GM18867 (cell line): ENCODE data around the gene EPS8L2.

Experiments
- ATAC-seq: cut with Tn5 transposase; IDR thresholded peaks from one replicate; pipeline ENCODE4 v1.9.1; 2021; ENCODE audit warnings: mild to moderate bottlenecking, moderate library complexity; ENCODE audit not compliant: unreplicated experiment

EPS8L2 gene

DNA sequence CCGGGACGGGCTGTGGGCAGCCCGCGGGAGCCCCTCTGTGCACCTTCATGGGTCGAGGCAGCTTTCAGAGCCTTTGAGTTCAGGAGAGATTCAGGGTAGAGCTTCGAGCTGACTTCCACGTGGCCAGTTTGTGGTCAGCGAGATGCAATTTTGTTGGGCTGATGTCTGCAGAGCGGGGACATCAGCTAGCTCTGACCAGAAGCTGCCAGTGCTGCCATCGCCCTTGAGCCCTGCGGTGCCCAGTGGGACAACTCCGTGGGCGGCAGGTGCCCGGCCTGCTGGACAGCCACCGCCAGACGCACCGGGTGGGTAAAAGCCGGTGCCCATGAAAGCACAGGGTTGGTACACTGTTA, 42.0 kb downstream of the EPS8L2 start:
- ATAC-seq: peak; percentile 26

DNA sequence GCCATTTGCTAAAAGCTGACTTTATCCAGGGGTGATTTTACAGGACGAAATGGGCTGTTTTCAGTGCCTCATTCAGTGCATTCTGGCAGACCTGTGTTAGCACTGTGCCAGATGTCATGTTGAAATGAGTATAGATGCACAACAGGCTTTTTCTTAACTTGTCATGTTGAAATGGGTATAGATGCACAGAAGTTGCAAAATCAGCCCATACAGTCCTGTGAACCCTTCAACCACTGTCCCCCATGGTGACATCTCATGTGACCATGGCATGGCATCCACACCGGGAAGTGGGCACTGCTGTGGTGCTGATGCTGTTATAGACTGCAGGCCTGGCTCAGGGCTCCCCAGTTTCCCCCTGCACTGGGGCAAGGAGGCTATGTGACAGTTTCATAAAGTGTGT, 43.7 kb downstream of the EPS8L2 start:
- no peak for ATAC-seq

DNA sequence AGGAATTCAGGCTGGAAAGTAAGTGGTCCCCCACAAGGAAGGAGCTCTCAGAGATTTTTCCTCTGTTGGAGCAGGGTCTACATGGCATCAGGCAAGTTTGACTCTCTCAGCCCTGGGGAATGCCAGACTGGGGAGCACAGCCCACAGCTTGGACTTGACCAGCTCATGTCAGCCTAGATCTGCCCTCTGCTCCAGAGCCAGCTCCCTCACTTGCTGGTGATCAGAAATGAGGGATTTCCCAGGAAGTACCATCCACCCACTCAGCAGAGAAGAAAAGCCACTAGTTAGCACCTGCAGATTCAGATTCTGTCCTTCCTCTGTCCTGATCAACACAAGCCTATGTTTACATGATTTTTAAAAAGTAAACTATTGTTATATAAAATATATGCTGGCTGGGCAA, 54.2 kb downstream of the EPS8L2 start:
- no peak for ATAC-seq

DNA sequence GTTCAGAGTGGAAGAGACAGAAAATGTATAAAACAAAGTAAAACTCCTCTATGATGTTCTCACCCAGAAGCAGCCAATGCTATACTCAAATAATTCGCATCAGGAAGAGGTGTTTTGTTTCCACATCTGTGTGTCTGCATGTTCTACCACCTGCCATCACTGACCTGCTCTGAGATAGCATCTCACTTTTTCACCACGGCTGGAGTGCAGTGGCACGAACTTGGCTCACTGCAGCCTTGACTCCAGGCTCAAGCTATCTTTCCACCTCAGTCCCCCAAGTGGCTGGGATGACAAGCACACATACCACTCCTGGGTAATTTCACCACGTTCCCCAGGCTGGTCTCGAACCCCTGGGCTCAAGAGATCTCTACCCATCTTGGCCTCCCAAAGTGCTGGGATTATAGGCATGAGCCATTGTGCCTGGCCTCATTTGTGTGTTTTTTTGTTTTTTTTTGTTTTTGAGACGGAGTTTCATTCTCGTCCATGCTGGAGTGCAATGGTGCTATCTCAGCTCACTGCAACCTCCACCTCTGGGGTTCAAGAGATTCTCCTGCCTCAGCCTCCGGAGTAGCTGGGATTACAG, 55.6 kb downstream of the EPS8L2 start:
- no peak for ATAC-seq

DNA sequence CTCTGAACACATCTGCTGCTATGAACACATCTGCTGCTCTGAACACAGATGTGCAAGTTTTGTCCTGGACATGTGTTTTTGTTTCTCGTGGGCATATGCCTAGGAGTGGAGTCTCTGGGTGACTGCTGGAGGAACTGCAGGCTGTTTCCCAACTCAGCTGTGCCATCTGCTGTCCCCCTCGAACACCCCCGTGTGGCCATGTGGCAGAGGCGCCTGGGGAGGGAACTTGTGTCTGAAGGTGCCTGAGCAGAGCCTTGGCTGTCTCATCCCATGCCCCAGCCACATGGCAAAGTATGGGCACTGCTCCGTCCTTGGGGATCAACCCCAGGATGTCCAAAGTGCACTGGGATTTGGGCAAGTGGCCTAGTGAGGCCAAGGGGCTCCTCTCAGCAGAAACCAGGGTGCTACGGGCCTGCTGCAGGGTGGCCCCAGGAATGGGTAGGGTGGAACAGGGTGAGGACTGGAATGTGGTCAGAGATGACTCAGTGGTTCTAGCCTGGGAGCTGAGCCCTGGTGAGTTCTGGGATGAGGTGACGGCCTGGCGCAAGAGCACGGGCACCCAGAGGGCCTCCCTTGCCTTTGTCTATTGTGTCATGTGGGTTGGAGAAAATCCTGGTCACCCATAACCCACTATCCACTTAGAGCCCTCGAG, 56.5 kb downstream of the EPS8L2 start:
- ATAC-seq: no peak

DNA sequence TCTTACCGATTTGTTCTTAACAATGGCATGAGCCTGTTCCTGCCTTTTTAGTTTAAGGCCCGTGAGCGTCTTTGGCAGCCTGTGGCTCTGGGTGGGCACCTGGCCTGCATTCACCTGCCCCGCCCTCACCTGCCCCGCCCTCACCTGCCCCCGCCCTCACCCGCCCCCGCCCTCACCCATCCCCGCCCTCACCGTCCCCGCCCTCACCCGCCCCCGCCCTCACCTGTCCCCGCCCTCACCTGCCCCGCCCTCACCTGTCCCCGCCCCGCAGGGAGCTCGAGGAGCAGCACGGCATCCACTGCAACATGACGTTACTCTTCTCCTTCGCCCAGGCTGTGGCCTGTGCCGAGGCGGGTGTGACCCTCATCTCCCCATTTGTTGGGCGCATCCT, 57.0 kb downstream of the EPS8L2 start:
- no peak for ATAC-seq

DNA sequence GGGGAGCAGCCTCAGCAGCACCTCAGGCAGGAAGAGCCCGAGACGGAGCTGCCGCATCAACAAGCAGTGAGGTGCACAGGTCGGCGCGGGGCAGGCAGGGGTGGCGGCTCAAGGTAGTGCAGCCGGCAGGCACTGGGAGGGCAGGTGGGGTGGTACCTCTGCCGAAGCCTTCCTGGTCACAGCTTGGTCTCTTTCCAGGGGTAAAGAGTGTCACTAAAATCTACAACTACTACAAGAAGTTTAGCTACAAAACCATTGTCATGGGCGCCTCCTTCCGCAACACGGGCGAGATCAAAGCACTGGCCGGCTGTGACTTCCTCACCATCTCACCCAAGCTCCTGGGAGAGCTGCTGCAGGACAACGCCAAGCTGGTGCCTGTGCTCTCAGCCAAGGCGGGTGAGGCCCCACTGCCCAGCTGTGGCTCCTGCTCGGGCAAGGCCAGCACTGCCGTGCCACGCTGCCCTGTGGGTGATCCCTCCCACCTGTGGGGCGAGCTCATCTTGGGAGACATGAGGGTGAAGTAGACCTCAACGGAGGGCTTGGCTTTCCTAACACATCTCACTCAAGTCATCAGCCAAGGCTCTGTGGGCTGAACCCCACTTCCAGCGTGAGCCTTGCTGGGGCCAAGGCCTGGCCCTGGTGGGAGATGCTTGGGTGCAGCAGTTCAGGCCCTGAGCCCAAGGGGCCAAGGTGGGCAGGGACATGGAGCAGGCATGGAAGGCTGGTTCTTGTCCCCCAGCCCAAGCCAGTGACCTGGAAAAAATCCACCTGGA, 57.7 kb downstream of the EPS8L2 start:
- ATAC-seq: no peak

DNA sequence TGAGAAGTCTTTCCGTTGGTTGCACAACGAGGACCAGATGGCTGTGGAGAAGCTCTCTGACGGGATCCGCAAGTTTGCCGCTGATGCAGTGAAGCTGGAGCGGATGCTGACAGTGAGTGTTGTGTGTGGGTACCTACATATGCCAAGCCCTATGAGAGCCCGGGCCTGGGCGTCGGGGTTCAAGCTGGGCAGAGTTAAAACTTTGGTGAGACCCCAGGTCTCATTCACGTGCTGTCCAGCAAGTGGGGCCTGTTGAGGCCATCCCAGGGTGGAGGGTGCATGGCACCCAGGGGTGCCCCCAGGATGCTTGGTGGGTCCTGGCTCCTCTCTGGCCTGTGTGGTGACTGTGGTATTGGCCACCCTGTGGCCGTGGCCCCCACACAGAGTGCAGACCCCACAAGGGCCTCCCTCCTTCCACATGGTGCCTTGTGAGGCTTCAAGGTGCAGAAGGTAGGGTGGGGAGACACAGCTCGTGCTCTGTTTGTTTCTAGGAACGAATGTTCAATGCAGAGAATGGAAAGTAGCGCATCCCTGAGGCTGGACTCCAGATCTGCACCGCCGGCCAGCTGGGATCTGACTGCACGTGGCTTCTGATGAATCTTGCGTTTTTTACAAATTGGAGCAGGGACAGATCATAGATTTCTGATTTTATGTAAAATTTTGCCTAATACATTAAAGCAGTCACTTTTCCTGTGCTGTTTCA, 58.4 kb downstream of the EPS8L2 start:
- ATAC-seq: no peak

DNA sequence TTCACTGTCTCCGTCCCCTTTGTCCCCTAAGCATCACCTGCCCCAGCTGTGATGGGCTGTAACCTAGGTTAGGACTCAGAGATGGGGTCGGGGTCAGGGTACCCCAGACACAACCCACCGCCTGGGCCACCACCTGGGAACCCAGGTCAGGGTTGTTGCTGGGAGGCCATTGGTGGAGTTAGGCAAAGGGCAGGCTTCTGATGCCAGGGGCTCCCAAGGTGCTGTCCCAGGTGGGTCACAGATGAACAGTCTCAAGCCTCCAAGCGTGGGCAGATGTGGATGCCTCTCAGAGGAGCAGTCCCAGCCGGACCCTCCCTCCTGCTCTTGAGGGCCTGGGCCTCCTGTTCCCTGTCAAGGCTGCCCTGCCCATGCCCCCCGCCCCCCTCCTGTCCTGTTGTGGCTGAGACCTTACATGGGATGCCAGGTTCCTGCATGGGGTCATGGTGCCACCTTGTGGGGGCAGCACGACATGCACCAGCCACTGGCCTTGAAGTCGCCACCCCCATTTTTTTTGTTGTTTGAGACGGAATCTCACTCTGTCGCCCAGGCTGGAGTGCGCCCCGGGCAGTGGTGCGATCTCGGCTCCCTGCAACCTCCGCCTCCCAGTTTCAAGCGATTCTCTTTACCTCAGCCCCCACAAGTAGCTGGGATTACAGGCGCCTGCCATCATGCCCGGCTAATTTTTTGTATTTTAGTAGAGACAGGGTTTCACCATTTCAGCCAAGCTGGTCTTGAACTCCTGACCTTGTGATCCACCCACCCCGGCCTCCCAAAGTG, 59.2 kb downstream of the EPS8L2 start:
- no peak for ATAC-seq

DNA sequence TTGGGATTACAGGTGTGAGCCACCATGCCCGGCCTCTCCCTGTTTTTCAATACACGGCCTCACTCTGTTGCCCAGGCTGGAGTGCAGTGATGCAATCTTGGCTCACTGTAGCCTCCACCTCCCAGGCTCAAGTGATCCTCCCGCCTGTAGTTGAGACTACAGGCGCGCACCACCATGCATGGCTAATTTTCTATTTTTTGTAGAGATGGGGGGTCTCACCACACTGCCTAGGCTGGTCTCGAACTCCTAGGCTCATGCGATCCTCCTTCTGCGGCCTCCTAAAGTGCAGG, 59.7 kb downstream of the EPS8L2 start:
- no peak for ATAC-seq

DNA sequence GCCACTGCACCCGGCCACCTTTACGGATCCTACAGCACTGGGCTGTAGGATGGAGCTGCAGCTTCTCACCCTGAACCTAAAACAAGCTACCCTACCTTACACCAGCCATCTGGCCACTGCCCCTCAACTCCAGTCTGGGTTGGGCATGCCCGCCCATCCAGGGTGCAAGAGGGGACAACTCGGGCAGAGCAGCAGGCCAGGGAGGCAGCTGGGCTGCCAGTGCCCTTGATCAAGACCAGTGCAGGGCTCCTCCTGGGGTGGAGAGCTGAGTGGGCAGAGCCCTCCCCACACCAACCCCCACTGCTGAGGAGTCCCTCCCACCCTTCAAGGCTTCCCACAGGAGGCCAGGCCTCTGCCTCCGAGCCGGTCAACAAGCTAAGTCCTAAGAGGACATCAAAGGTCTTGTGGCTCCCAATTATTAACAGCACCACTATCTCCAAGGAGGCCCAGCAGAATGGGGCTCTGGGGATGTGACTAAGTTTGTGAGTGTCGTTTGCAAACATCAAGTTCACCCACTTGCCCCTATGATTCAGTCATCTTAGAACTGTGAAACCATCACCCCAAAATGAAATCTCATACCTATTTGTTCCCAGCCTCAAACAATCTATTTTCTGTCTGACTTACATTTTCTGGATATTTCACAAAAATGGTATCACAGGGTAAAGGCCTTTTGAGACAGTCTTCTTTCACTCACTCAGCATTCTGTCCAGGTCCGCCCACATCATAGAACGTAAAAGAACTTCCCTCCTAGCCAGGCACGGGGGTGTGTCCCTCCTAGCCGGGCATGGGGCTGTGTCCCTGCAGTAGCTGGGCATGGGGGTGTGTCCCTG, 60.3 kb downstream of the EPS8L2 start:
- ATAC-seq: no peak

DNA sequence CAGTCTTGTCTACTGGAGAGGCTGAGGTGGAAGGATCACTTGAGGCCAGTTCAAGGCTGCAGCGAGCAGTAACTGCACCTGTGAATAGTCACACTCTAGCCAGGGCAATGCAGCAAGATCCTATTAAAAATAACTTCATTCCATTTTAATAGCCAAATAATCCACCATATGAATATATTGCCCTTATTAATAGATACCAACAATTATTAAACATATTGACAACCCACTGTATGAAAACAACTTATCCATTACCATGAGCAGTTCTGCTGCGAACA, 60.8 kb downstream of the EPS8L2 start:
- ATAC-seq: no peak

DNA sequence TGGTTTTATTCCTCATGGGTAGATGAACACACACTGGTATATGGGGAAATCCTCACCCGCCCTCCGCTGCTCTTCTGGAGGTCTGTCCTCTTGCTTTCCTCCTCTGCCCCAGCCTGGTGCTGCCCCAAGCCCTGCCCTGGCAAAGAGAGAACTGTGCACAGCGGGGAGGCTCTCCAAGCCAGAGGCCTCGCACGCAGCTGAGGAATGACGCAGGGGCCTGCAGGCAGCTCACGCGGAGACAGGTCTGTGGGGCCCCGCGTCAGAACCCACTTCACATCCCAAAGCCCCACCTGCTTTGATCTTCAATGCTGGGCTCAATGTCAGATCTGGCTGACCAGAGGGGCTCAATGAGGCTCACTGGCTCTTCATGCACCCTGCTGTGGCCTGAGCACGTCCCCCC, 61.2 kb downstream of the EPS8L2 start:
- ATAC-seq: no peak

DNA sequence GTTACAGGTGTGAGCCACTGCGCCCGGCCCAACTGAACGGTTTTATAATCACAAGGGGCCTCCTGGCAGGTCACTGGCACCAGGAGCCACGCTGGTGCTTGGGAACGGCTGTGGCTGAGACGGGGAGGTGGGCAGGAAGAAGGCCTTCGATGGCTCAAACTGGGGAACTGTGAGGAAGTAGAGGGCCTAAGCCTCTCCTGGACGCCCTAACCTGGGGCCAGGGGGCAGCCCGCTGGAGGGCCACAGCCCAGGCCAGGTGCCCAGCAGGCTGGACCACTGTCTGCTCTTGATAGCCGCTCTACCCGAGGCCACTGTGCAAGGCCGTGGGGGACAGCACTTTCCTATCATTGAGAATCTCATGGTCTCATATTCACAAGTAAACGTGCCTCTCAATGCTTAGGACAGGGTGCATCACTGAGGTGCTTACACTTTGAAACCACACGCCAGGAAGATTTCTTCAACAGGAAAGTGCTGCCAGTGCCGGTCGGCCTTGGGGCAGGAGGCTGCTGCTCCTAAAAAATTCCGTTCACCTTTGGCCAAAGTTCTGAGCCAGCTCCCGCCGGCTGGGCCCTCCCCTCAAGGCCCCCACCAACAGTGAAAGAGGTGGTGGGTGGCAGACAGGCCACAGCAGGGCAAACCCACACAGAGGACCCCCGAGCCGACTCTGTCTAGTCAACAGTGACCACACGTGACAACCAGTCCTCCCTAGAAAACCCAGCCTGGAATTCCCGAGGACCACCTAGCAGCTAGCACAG, 64.0 kb downstream of the EPS8L2 start:
- ATAC-seq: no peak

DNA sequence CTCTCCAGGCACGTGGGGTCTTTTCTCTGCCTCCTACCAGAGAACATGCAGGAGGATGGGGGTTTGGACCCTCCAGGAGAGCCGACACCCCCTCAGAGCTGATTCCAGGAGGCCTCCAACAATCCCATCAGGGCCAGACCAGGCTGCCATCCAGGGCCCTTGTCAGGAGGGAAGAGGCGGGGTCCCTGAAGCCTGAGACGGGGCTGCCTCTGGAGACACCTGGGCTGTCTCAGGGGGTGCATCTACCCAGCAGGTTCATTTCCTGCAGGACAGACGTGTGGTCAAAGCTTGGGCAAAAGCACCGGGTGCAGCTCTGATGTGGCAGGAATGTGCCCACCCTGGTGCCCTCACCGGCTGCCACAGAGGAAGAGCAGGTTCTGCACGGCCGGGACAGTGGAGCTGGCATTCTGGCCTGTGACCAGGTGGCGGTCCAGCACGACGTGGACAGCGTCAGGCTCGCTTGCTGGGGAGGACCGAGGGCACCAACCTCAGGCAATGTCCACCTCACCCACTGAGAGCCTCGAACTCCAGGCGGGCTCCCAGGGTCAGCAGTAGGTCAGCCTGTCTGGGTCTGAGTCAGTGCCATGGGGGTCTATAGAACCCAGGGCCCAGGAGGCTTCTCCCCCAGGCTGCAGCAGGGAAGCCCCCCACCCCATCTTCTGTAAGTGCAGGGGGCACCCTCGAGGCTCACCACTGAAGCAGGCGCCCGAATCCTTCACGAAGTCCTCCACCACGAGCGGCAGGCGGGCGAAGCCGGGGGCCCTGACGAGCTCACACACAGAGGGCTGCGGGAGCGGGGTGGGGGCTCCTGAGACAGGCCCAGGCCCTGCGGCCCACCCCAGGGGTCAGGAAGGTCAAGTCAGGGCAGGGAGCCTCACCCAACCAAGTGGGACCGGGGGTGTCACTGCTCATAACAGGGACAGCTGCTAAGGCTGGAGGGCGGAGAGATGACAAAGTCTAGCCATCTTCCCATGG, 64.9 kb downstream of the EPS8L2 start:
- ATAC-seq: no peak

DNA sequence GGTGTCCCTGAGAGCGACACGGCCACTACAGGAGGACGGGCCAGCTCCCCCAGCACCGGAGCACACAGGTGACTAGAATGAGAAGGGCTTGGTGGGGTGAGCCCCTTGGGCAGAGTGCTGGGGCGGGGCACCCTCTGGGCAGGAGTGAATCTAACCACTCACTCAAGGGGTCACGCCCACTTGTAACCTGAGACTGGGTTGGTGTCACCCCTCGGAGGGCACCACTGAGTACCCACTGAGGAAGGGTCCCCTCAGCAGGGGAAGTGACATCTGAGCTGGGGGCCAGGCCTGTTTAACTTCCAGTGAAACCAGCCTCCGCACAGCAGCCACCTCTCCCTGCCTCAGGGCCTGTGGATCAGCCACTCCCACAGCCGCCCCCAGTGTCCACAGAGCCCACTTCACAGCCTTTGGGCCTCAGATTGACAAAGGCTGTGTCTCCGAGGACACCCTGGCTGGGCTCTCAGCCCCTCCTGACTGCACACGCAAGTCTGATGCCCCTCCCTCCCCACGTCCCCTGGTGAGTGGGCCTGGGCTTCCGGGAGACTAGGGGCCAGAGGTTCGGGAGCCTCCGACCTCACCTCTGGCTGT, 65.7 kb downstream of the EPS8L2 start:
- no peak for ATAC-seq

DNA sequence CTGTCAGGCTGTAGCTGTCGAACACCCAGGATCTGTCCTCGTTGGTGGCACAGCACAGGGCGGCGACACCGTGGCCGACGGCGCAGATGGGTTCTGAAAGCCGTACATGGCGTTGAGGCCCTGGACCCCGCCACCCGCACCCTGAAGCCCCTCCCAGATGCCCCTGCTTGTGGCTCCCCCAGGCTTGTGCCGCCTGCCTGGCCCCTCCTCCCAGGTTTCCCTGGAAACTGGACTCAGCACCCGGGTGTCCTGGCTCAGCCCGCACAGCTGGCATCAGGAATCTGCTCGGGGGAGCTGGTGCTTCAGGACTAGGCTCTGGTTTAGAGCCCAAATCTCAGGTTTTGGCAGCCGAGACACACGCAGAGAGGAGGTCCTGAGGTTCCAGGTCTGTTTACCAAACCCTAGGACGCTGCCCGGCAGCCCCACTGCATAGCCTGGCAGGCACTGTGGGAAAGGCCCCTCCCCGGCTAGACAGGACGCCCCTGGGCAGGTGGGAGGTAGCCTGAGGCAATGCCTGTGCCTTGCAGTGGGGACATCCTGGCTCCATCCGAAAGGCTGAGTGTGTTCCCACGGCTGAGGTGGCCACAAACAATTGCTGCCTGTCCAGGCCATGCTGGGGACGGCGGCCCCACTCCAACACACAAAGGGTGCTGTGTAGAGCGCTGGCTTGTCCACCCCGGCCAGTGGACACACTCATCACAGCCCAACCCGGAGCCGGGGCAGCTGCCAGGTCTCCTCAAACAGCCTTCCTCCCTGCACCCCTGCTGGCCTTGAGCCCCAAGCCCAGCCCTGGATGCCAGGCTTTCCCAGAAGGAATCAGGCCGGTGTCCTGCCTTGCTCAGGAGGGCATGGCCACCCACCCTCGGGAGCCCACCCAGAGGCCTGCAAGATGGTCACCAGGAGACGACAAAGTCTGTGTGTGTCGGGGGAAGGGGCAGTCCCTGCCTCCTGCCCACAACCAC, 66.7 kb downstream of the EPS8L2 start:
- no peak for ATAC-seq
